HG03103 (cell line): ENCODE results near the gene GATD1.

Experiments used
- ATAC-seq: cut with Tn5 transposase; IDR thresholded peaks from one replicate; pipeline ENCODE4 v1.9.1; 2021; ENCODE audit warnings: low read depth; ENCODE audit not compliant: unreplicated experiment

GATD1 gene

GRCh38 chr11:729492-730074 is 47.7 kb downstream of the GATD1 start:
- ATAC-seq: no peak

- ATAC-seq: no peak
These were observed 48.3 kb downstream of the GATD1 start for GRCh38 chr11:728901-729491.

- no peak for ATAC-seq
These were observed 49.2 kb downstream of the GATD1 start for GRCh38 chr11:727859-728748.

GRCh38 chr11:727281-727701 is 50.0 kb downstream of the GATD1 start:
- no peak for ATAC-seq

GRCh38 chr11:726278-727220 is 50.7 kb downstream of the GATD1 start:
- ATAC-seq: no peak

GRCh38 chr11:725624-726202 is 51.6 kb downstream of the GATD1 start:
- ATAC-seq: no peak

- no peak for ATAC-seq
These were observed 52.4 kb downstream of the GATD1 start for GRCh38 chr11:724778-725386.

- ATAC-seq: no peak
These were observed 53.1 kb downstream of the GATD1 start for GRCh38 chr11:724049-724777.

GRCh38 chr11:723120-723883 is 54.0 kb downstream of the GATD1 start:
- ATAC-seq: no peak

GRCh38 chr11:722346-722811 is 54.9 kb downstream of the GATD1 start:
- no peak for ATAC-seq

GRCh38 chr11:721741-722345 is 55.4 kb downstream of the GATD1 start:
- ATAC-seq: no peak

GRCh38 chr11:721247-721740 is 56.0 kb downstream of the GATD1 start:
- no peak for ATAC-seq

GRCh38 chr11:720642-721246 is 56.5 kb downstream of the GATD1 start:
- no peak for ATAC-seq

- ATAC-seq: no peak
These were observed 57.2 kb downstream of the GATD1 start for GRCh38 chr11:720017-720641.

GRCh38 chr11:719214-720016 is 57.9 kb downstream of the GATD1 start:
- ATAC-seq: no peak
